K562 (cell line): ENCODE results near the gene ADAM20. TPM values are rescaled to one million over a fixed set of nuclear protein-coding genes. Genes with fewer than 3 reads are reported as not detected.

Experiments
- ATAC-seq: fragments of 200-7000 bp; cut with Tn5 transposase; 3 replicates; pipeline ENCODE4 v1.9.1; 2020; ENCODE audit warnings: moderate library complexity
- BruUV-seq: library from RNA; stranded (reverse); fragments of 400-500 nt; replicated peaks from 2 replicates; lab custom pipeline; 2021; lab: Mats Ljungman, UMichigan
- CTCF ChIA-PET: fragments of 300-600 bp; formaldehyde crosslinking; extraction: SDS; loops from one replicate; lab custom pipeline; 2021; ENCODE audit warnings: low intra/inter-chr PET ratio; lab: Yijun Ruan, JAX
- POLR2A ChIA-PET: fragments of 300-600, 350-650 bp; sonication (Branson Sonifier 250); formaldehyde crosslinking; extraction: SDS; loops from one replicate; lab custom pipeline; 2021; ENCODE audit warnings: antibody characterized with exemption, inconsistent platforms; lab: Yijun Ruan, JAX
- DNase-seq, 4 experiments: peaks; one replicate each; pipeline versions ENCODE4 v3.0.0 to v3.0.0-alpha.2; 2011 to 2018; ENCODE audit warnings: low spot score in 3 of 4, mixed read lengths in 3 of 4; ENCODE audit errors: extremely low read depth in 1 of 4
- FAIRE-seq: peaks from 2 replicates; lab custom pipeline; 2011; peaks lifted over from hg19 to GRCh38; lab: Jason Lieb, UNC
- H2AFZ ChIP-seq: 2 replicates; pipeline ENCODE4 v1.6.0; 2011; ENCODE audit warnings: low read depth, low read length, control low read depth, inconsistent platforms
- H3K27ac ChIP-seq: fragments of 200-600 bp; 3 replicates; pipeline ENCODE4 v1.8.0; 2011; ENCODE audit warnings: low read depth, mild to moderate bottlenecking, control low read depth, inconsistent platforms, low read length, moderate library complexity, mixed read lengths; ENCODE audit errors: extremely low read depth
- H3K27me3 ChIP-seq, 2 experiments: fragments of 300-600 bp in 1 of 2; 2 replicates in 1 of 2; 3 replicates in 1 of 2; pipeline versions ENCODE4 v1.6.0 to v1.8.0; 2011; ENCODE audit warnings: inconsistent platforms in 2 of 2, low read length in 2 of 2, mild to moderate bottlenecking in 1 of 2, mixed read lengths in 1 of 2, moderate library complexity in 1 of 2; ENCODE audit not compliant: control insufficient read depth in 2 of 2, insufficient read depth in 2 of 2
- H3K36me3 ChIP-seq: fragments of 300-600 bp; 3 replicates; pipeline ENCODE4 v1.8.0; 2011; ENCODE audit warnings: mild to moderate bottlenecking, low read length, inconsistent platforms; ENCODE audit not compliant: control insufficient read depth, insufficient read depth
- H3K4me1 ChIP-seq, 2 experiments: fragments of 200-600 bp in 1 of 2; replicated peaks in 1 of 2; 2 replicates in 1 of 2; 3 replicates in 1 of 2; pipeline versions ENCODE4 v1.5.1 to v1.8.0; 2011; ENCODE audit warnings: inconsistent platforms in 2 of 2, low read length in 2 of 2, mild to moderate bottlenecking in 1 of 2, mixed read lengths in 1 of 2, moderate library complexity in 1 of 2; ENCODE audit not compliant: control insufficient read depth in 2 of 2, insufficient read depth in 2 of 2
- H3K4me2 ChIP-seq: 2 replicates; pipeline ENCODE4 v1.6.1; 2011; ENCODE audit warnings: low read length, control low read depth, inconsistent platforms, mixed read lengths; ENCODE audit not compliant: insufficient read depth
- H3K4me3 ChIP-seq: fragments of 200-600 bp; sonication (generic), shearing (Covaris generic); 2 replicates; pipeline ENCODE4 v1.5.1; 2016; ENCODE audit warnings: control low read depth, inconsistent platforms
- H3K79me2 ChIP-seq: fragments of 200-600 bp; 3 replicates; pipeline ENCODE4 v1.8.0; 2011; ENCODE audit warnings: low read length, inconsistent platforms; ENCODE audit not compliant: control insufficient read depth, insufficient read depth
- H3K9ac ChIP-seq, 2 experiments: 2 replicates each; pipeline versions ENCODE4 v1.6.0 to v1.6.1; 2011; ENCODE audit warnings: low read depth in 2 of 2, low read length in 2 of 2, control low read depth in 1 of 2, inconsistent platforms in 1 of 2, mild to moderate bottlenecking in 1 of 2, mixed read lengths in 1 of 2; ENCODE audit not compliant: insufficient read depth in 1 of 2
- H3K9me1 ChIP-seq: one replicate; pipeline ENCODE4 v1.6.0; 2011; ENCODE audit warnings: inconsistent platforms, mild to moderate bottlenecking, low read length, moderate library complexity; ENCODE audit not compliant: control insufficient read depth, insufficient read depth
- H3K9me3 ChIP-seq: replicated peaks from 2 replicates; pipeline ENCODE4 v1.5.1; 2011; ENCODE audit warnings: low read depth, low read length, inconsistent platforms; ENCODE audit not compliant: control insufficient read depth, insufficient read depth
- H4K20me1 ChIP-seq: replicated peaks from 2 replicates; pipeline ENCODE4 v1.6.1; 2011; ENCODE audit warnings: low read length, inconsistent platforms, mixed read lengths; ENCODE audit not compliant: control insufficient read depth, insufficient read depth
- HLTF ChIP-seq: fragments of 450-650 bp; IDR thresholded peaks from 2 replicates; pipeline ENCODE4 v1.6.1; 2016
- WGBS: fragments of 100-300 bp; shearing (Covaris generic); methylation state at CpG from one replicate; pipeline ENCODE4 v1.1.6; 2016; ENCODE audit warnings: low coverage, mixed read lengths; ENCODE audit not compliant: insufficient coverage; ENCODE audit errors: missing lambda C conversion rate; 5-methylcytosine and 5-hydroxymethylcytosine counted together
- in situ Hi-C: fragments of 300-500 bp; cut with MboI; formaldehyde crosslinking; loops from 4 replicates; pipeline ENCODE4 v1.15.0; 2018; ENCODE audit warnings: inconsistent platforms, mixed read lengths
- intact Hi-C: fragments of 100-400 bp; cut with micrococcal nuclease; formaldehyde crosslinking; loops from 2 replicates; pipeline ENCODE4 v1.14.2; 2022
- polyA plus RNA-seq, 8 experiments: library from polyadenylated mRNA; depleted of rRNA in 4 of 8; stranded (reverse) in 5 of 8; unstranded in 3 of 8; fragments of >200 nt; fragmentation: Nextera tagmentation in 2 of 8; fragmentation: Illumina TruSeq in 1 of 8; extraction: Ambion mirVana in 2 of 8; extraction: Trizol in 1 of 8; gene quantifications; 2 replicates each; pipeline versions ENCODE4 v1.2.1 to v1.2.3, GENCODE V29; 2011 to 2014; ENCODE audit warnings: inconsistent platforms in 1 of 8, missing spikeins in 1 of 8
- total RNA-seq, 7 experiments: library from RNA; depleted of rRNA in 6 of 7; stranded (reverse); fragments of >200 nt in 6 of 7; fragmentation: Illumina TruSeq in 2 of 7; extraction: Trizol in 2 of 7; gene quantifications; 2 replicates each; pipeline versions ENCODE4 v1.2.1 to v1.2.3, GENCODE V29; 2011 to 2021; ENCODE audit warnings: low replicate concordance in 1 of 7
- TF ChIP-seq, protein P1 (sequence below): fragments of 200-800 bp; sonication (Bioruptor generic); IDR thresholded peaks from 2 replicates; pipeline ENCODE4 v1.6.1; 2017; ENCODE audit warnings: missing genetic modification characterization, missing compliant biosample characterization
- TF ChIP-seq, protein P2 (sequence below): fragments of 250-450 bp; sonication (Bioruptor Pico); IDR thresholded peaks from 2 replicates; pipeline ENCODE4 v1.8.0; 2022; ENCODE audit warnings: inconsistent platforms

The ADAM20 gene
- total and polyA plus RNA-seq, 9 of the 15 experiments (the other 6 are each of a cell fraction or from before 2014, with no cell fraction given), result 0.03 to 0.15 (median 0.04) TPM; not detected in 5

DNA sequence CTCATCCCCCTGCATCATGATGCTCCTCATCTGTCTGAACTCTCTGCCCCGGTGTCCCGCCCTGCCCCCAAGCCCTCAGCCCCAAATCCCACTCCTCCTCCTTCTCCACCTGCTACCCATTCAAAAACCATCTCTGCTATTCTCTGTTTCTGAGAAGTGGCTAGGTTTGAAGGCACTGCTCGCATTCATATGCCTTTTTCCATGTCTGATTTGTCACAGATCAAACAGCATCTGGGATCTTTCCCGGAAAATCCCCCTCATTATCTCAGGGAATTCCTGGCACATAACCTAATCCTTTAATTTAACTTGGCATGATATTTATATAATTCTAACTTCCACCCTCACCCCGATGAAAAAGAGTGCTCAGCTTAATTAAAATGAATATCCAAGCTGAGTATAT, 3.3 kb upstream of the ADAM20 start (continued):
- TF ChIP-seq, protein P1, sequence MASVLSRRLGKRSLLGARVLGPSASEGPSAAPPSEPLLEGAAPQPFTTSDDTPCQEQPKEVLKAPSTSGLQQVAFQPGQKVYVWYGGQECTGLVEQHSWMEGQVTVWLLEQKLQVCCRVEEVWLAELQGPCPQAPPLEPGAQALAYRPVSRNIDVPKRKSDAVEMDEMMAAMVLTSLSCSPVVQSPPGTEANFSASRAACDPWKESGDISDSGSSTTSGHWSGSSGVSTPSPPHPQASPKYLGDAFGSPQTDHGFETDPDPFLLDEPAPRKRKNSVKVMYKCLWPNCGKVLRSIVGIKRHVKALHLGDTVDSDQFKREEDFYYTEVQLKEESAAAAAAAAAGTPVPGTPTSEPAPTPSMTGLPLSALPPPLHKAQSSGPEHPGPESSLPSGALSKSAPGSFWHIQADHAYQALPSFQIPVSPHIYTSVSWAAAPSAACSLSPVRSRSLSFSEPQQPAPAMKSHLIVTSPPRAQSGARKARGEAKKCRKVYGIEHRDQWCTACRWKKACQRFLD (CRISPR knock-in tag), result no peak

DNA sequence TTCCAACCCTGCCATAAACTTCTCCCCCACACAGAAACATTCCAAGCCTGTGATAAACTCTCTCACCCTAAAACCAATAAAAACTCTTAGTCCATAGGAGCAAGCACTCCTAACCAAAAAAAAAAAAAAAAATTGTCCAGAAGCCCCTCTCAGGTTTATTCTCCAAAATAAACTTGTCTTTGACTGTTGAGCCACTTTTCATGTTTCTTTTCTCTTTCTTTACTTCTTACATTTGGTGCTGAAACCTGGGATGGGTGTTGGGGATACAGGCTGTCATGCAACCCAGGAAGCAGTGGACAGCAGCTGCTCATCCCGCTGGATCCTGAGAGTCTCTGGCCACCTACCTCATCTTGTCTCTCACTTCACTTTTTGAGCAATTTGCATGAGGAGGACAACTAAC, 2.0 kb upstream of the ADAM20 start:
- WGBS, result 0% methylated on average over 1 of the region's 1 CpG
- H3K4me2 ChIP-seq, result no peak overlapping the region
- H3K9me3 ChIP-seq, result peaks cover 2% of the 10 kb centered on the region
- intact Hi-C loops, result no loop called here
- ChIA-PET CTCF (no interaction called here), POLR2A (no interaction called here)
- H3K79me2 ChIP-seq, result no peaks in the 10 kb centered on the region
- in situ Hi-C loops, result no loop called here
- TF ChIP-seq HLTF, result peak; percentile 88
- TF ChIP-seq, protein P2, sequence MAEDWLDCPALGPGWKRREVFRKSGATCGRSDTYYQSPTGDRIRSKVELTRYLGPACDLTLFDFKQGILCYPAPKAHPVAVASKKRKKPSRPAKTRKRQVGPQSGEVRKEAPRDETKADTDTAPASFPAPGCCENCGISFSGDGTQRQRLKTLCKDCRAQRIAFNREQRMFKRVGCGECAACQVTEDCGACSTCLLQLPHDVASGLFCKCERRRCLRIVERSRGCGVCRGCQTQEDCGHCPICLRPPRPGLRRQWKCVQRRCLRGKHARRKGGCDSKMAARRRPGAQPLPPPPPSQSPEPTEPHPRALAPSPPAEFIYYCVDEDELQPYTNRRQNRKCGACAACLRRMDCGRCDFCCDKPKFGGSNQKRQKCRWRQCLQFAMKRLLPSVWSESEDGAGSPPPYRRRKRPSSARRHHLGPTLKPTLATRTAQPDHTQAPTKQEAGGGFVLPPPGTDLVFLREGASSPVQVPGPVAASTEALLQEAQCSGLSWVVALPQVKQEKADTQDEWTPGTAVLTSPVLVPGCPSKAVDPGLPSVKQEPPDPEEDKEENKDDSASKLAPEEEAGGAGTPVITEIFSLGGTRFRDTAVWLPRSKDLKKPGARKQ (CRISPR knock-in tag), result no peak
- no peaks in the 10 kb centered on the region for H3K36me3 ChIP-seq
- DNase-seq (no peak), FAIRE-seq (no peak), ATAC-seq (no peak)
- no peak overlapping the region for H3K27ac ChIP-seq
- H3K9me1 ChIP-seq, result no peaks in the 10 kb centered on the region
- H3K27me3 ChIP-seq, result no peaks in the 10 kb centered on the region
- H3K4me3 ChIP-seq, result no peak overlapping the region
- no peaks in the 10 kb centered on the region; a peak in 1 of 5 replicates for H3K4me1 ChIP-seq
- H4K20me1 ChIP-seq, result no peaks in the 10 kb centered on the region
- BruUV-seq, result no TSS peak
- H3K9ac ChIP-seq, result no peak overlapping the region
- H2AFZ ChIP-seq, result no peak overlapping the region
